GM18951 (cell line): ENCODE results near the gene FGFBP1.

Source experiments
- POLR2A ChIP-seq: IDR thresholded peaks from 4 replicates; pipeline ENCODE4 v1.6.1; 2011; ENCODE audit warnings: mild to moderate bottlenecking; ENCODE audit not compliant: insufficient read length, insufficient read depth; ENCODE audit errors: extremely low read depth
- in situ Hi-C: fragments of 300-500 bp; cut with MboI; formaldehyde crosslinking; loops from one replicate; pipeline ENCODE4 v1.12.0; 2022; ENCODE audit warnings: low sequenced_read_pairs, mixed read lengths, inconsistent platforms; ENCODE audit not compliant: unreplicated experiment

Gene FGFBP1

DNA sequence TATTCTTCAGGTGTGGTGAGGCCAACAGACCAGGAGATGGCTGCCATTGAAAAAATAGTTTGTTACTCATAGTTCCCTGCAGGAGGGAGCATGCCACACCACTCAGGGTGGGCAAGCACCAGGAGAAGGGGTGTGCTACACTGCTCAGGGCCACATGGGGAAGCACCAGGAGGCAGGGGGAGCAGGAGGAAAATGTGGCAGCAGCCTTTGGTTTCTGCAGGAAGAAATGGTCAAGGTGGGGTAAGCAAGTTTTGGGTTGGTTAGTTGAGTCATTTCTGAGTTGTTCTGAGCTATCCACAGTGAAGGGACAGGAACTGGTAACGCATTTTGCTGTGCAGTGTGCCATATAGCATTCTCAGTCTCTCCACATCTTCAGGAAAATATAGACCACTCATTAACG lies 23.8 kb downstream of the FGFBP1 start:
- TF ChIP-seq POLR2A: no peak
- in situ Hi-C loops: no loop called here

DNA sequence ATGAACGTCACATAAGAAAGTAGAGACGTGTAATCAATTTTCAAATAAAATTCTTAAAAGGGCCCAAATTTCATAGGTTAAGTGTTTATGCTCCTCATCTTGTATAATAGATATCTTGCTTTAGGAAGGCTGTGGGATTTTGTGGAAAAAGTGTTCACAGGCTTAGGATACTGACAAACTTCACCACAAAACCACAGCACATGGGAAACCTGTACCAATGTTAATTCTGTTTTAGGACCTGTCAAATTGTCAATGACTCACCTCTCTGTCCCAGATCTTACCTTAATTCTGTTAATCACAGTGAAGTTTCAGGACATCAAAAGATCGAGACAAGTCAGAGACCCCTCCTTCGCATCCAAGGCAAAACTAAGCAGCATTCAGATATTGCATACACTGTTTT lies 24.2 kb downstream of the FGFBP1 start:
- in situ Hi-C loops: no loop called here
- TF ChIP-seq POLR2A: no peak

DNA sequence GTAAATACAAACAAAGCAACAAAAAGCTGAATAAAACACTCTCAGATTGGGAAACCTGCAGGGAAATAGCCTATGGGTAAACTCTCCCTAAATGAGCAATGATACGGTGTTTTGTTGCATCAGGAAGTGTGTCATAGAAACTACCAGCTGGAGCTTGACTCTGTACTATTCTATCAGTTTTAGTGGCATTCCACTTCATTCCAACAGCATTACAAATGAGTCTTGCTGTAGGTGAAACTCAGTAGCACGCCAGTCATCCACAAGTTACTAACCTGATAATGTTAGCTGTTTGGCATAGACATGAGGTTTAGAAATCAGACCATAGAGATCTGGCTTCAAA lies 24.9 kb downstream of the FGFBP1 start:
- TF ChIP-seq POLR2A: no peak
- in situ Hi-C loops: no loop called here

DNA sequence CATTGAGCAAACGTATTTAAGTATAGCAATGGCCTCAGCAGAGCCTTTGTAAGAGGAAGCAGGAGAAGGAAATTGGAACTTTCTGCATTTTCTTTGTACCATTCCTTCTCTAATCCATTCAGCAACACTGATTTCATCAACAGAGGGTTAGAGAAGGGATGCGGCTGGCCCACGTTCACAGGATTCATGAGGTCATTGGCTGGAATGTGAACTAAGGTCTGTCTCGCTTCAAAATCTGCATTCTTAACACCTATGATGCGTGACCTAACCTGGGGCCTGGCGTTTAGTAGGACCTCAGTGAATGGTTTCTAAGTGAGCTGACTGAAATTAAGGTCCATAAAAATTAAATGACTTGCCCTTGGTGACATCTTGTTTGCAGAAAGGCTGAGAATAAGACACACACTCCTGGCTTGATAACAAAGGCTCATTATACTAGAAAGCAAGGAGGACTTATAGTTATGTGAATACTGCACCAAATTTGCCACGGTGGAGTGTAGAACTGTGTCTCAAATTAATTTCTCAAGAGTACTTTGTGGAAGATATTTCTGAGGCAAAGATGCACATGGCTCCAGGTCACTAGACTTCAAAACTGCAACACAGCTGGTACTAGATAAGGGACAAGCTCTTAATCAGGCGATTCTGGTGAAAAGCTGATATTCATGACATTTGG lies 25.4 kb downstream of the FGFBP1 start:
- no peak for TF ChIP-seq POLR2A
- in situ Hi-C loops: no loop called here

DNA sequence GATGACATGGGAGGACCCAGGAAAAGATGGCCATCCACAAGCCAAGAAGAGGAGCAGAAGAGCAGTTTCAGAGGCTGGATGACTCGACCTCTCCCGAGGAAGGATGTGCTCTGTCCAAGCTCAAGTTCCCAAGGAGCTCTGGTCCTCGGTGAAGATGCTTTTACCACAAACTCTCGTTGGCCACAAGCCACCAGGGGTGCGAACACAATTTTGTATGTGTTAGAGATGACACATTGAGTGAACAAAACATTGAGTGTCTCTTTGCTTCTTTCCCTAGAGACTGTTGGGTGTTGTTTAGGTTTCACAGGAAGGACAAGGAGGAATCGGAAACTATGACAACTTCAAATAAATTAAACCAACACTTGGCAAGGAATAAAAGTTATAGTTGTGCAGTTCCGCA lies 26.3 kb downstream of the FGFBP1 start:
- in situ Hi-C loops: no loop called here
- TF ChIP-seq POLR2A: no peak

DNA sequence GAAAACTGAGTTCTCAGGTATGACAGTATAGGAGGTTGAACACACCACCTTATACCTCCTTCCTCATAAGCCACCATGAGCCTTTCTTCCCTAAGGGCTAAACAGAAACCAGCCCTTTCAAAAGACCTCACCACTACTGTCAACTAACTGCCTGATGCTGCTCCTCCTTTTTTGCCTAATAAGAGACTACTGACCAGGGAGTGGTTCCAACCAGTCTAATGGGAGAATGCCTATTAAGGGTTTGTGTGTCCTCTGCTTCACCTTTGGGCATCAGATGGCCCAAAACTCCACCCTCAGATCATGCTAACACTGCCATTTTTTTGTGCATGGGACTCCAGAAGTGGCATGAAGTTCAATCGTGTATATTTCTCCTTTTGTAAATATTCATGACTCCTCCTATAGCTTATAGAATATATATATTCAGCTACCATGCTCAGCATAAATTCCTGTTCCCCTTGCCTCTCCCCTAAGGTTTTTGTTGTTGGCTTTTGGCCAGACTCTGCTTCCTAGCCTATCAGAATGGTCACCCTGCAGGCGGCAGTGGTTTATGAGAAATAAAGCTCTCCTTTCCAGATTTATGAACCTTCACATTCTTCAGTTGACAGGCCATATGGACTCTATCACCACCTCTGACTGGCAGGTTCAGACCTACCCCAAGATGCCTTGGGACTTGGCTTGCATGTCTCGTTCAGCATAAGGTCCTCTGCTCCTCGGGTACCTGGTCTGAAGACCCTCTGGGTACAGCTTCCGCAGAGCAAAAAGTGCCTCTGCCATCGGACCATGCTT lies 28.2 kb downstream of the FGFBP1 start:
- in situ Hi-C loops: no loop called here
- TF ChIP-seq POLR2A: no peak

DNA sequence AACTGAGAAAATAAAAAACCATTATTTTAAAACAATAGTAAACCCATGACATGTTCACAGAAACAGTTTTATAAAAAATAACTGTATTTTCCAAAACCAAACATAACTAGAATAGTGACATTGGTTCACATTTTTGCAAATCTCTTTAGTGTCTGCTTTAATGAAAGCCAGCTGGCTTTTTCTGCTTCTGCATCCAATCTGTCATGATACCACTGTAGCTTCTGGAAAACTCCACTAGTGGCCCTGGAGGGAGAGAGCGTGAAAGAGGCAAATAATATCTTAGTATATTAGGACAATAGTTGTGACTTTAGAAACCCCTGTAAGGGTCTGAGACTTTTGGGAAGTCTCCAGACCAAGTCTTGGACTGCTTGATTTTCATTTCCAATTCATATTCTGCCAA lies 31.1 kb downstream of the FGFBP1 start:
- in situ Hi-C loops: no loop called here
- TF ChIP-seq POLR2A: no peak

DNA sequence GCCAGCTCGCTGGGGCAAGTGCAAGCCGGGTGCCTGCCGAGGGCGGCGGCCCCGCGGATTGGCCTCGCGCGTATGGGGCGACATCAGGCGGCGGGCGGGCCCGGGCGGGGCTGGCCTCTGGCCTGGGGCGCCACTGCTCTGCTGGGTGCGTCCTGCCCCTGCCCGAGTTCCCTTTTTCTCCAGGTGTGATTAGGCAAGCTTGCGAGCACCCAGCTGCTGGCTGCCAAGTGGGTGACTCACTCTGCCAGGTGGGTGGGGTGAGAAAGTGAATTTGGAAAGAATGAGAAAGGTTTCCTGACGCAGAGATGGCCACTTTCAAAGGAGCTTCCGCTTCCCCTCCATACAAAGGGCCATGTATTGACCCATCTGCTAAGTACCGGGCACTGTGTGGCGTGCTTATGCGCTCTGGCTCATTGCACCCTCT lies 32.5 kb downstream of the FGFBP1 start:
- in situ Hi-C loops: no loop called here
- TF ChIP-seq POLR2A: no peak

DNA sequence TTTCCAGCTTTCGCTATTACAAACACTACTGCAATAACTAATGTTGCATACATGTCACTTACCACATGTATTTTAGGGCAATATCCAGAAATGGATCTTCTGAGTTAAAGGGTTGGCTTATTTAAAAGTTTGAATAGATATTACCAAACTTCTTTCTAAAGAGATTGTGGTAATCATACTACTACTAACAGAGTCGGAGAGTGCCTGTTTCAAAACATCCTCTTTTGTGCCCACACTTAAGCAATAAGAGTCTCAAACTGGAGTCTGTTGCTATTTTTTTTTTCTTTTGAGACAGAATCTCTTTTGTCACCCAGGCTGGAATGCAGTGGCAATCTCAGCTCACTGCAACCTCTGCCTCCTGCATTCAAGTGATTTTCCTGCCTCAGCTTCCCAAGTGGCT lies 35.8 kb downstream of the FGFBP1 start:
- in situ Hi-C loops: no loop called here

DNA sequence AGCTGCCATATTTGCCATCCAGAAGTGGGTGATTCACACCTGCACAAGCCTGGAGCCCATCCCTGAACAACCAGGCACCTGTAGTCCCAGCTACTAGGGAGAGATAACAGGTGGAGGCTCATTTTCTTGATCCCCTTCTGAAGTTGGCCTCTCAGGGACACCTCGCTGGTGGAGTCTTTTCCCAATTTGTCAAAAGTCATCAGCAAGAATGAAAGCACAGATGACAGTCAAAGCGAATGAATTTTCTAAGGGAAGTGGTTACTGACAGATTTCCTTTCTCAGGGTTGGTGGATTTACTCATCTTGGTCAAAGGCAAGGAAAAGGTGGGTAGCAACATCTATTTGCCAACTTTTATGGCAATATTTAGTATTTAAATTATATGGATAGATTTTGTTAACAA lies 36.5 kb downstream of the FGFBP1 start:
- in situ Hi-C loops: no loop called here

More for the DNA sequence above, 35.8 kb downstream of the FGFBP1 start:
- TF ChIP-seq POLR2A: no peak

DNA sequence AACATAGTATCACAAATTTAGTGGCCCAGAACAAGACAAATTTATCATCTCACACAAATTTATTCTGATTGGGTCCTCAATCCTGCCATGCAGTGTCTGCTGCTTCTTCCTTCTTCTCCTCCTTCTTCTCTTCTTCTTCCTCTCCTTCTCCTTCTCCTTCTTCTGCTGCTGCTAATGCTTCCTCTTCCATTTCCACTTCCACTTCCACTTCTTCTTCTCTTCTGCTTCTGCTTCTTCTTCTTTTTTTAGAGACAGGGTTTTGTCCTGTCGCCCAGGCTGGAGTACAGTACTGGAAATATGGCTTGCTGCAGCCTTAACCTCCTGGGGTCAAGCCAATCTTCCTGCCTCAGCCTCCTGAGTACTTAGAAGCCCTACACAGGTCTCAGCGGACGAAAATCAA lies 37.5 kb downstream of the FGFBP1 start:
- TF ChIP-seq POLR2A: no peak
- in situ Hi-C loops: no loop called here

More for the DNA sequence above, 36.5 kb downstream of the FGFBP1 start:
- TF ChIP-seq POLR2A: no peak

DNA sequence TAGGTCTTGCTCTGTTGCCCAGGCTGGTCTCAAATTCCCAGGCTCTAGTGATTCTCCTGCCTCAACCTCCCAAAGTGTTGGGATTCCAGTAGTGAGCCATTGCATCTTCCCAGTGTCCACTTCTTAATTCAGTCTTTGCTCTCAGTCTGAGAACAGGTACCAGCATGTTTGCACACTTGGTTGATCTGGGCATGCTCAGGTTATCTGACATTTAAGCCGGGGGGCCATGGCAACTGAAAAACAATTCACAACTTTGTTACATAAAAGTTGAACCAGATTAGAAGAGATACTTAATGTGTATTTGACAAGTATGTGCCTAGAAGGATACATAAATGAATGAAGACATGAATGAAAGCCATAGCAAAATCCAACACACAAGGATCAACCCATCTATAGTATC lies 39.0 kb downstream of the FGFBP1 start:
- TF ChIP-seq POLR2A: no peak
- in situ Hi-C loops: no loop called here

DNA sequence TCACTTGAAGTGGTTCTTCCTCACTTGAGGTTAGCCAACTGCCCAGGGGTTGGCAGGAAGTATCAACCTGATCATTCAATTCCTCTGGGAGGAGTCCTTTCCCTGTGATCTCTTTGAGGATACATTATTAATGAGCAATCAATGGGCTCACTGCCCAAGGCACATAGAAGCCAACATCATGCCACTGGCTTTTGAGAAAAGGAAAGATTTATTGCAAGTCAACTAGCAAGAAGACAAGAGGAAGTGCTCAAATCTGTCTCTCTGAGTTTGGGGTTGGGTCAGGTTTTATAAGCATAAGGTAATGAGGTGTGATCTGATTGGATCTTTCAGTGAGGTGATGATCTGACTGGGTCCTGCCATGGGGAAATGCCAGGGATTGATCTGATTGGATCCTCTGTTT lies 39.6 kb downstream of the FGFBP1 start:
- in situ Hi-C loops: no loop called here
- TF ChIP-seq POLR2A: no peak

DNA sequence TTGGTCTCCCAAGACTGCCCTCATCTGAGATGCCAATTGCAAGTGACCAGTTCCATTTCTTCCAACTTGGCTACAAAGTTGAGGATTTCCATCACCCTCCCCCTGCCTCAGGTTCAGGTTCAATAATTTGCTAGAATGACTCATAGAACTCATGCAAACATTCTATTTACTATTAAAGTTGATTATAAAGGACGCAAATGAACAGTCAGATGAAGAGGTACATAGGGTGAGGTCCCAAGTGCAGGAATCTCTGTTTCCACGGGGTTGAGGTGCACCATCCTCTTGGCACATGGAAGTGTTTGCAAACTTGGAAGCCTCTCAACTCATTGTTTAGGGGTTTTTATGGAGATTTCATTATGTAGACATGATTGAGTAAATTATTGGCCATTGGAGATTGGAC lies 41.0 kb downstream of the FGFBP1 start:
- TF ChIP-seq POLR2A: no peak
- in situ Hi-C loops: no loop called here
